Measurements from ENCODE around the gene ATXN7L3B.

DNA sequence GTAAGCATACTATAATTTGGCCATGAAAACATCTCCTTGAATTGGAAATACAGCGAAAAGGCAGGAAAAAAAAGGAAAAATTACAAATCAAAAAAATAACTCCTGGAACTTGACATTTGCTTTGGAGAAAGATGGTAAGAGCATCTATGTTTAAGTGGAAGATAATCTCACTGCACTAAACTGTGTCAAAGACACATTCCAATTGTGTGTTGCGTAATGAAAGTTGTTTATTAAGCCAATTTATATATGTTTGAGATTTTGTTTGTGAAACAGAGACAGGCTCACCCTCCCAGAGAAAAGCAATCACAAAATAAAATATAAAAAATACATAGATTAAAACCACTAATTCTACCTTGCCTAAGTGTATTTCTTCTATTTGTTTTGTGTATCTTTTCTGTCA lies 11.1 kb upstream of the ATXN7L3B start:
- no peak for TF ChIP-seq POLR2AphosphoS5 (IDR thresholded peaks at IDR 0.05; ENCODE audit: low read depth, low read length)
- TF ChIP-seq POLR2A (IDR thresholded peaks at IDR 0.05; ENCODE audit: low read depth, low read length), result no peak
- no peak for TF ChIP-seq TAF1 (IDR thresholded peaks at IDR 0.05; ENCODE audit: borderline replicate concordance, low read depth, low read length)

Measured in GM12892 (cell line).